Liver (tissue), 9 donors: Measurements from ENCODE around the gene RGS1. TPM values are rescaled to one million over a fixed set of nuclear protein-coding genes. Genes with fewer than 3 reads are reported as not detected.

Source experiments
- DNase-seq: peaks from one replicate; pipeline ENCODE4 v3.0.0-alpha.2; 2017; ENCODE audit warnings: low spot score
- H3K27ac ChIP-seq, 2 donors: one replicate each; pipeline ENCODE4 v1.7.0; 2013; ENCODE audit warnings: inconsistent platforms in 2 of 2, low read length in 2 of 2, control low read depth in 1 of 2, low read depth in 1 of 2, mild to moderate bottlenecking in 1 of 2
- H3K27me3 ChIP-seq, 4 donors: one replicate each; pipeline versions ENCODE4 v1.6.1 to v1.7.0; 2013; ENCODE audit warnings: low read length in 3 of 4, inconsistent platforms in 1 of 4, mild to moderate bottlenecking in 1 of 4, moderate library complexity in 1 of 4; ENCODE audit not compliant: control insufficient read depth in 4 of 4, insufficient read depth in 4 of 4
- H3K36me3 ChIP-seq, 4 donors: one replicate each; pipeline versions ENCODE4 v1.6.1 to v1.7.0; 2013; ENCODE audit warnings: low read length in 3 of 4, mild to moderate bottlenecking in 3 of 4, low read depth in 1 of 4, moderate library complexity in 1 of 4; ENCODE audit not compliant: control insufficient read depth in 4 of 4, insufficient read depth in 3 of 4
- H3K4me1 ChIP-seq, 4 donors: one replicate each; pipeline versions ENCODE4 v1.6.1 to v1.7.0; 2013; ENCODE audit warnings: low read length in 3 of 4, mild to moderate bottlenecking in 3 of 4, moderate library complexity in 1 of 4; ENCODE audit not compliant: control insufficient read depth in 4 of 4, insufficient read depth in 4 of 4
- H3K4me3 ChIP-seq, 3 donors: one replicate each; pipeline versions ENCODE4 v1.6.1 to v1.7.0; 2013; ENCODE audit warnings: low read length in 3 of 3, control low read depth in 1 of 3, low read depth in 1 of 3, mild to moderate bottlenecking in 1 of 3
- H3K9ac ChIP-seq, 2 donors: one replicate each; pipeline ENCODE4 v1.7.0; 2013; ENCODE audit warnings: low read length in 2 of 2, mild to moderate bottlenecking in 2 of 2, moderate library complexity in 2 of 2, control low read depth in 1 of 2, low read depth in 1 of 2
- H3K9me3 ChIP-seq, 4 donors: one replicate each; pipeline versions ENCODE4 v1.6.1 to v1.7.0; 2013; ENCODE audit warnings: low read length in 3 of 4; ENCODE audit not compliant: control insufficient read depth in 4 of 4
- EGR1 ChIP-seq, 2 donors: IDR thresholded peaks; 2 replicates each; pipeline ENCODE4 v1.6.1; 2016 to 2018; ENCODE audit warnings: antibody characterized with exemption in 2 of 2, low read depth in 2 of 2
- FOXA2 ChIP-seq: IDR thresholded peaks from 2 replicates; pipeline ENCODE4 v1.6.1; 2016; ENCODE audit warnings: antibody characterized with exemption
- HNF4G ChIP-seq: IDR thresholded peaks from 2 replicates; pipeline ENCODE4 v1.6.1; 2016; ENCODE audit warnings: antibody characterized with exemption
- JUND ChIP-seq, 2 donors: IDR thresholded peaks; 2 replicates each; pipeline ENCODE4 v1.6.1; 2016; ENCODE audit warnings: antibody characterized with exemption in 2 of 2
- NR2F2 ChIP-seq: IDR thresholded peaks from 2 replicates; pipeline ENCODE4 v1.6.1; 2016; ENCODE audit warnings: antibody characterized with exemption
- RAD21 ChIP-seq, 2 donors: IDR thresholded peaks; 2 replicates each; pipeline ENCODE4 v1.6.1; 2016; ENCODE audit warnings: antibody characterized with exemption in 2 of 2, mild to moderate bottlenecking in 2 of 2
- RXRA ChIP-seq, 2 donors: IDR thresholded peaks; 2 replicates each; pipeline ENCODE4 v1.6.1; 2017 to 2018; ENCODE audit warnings: antibody characterized with exemption in 2 of 2, mild to moderate bottlenecking in 1 of 2
- SP1 ChIP-seq: IDR thresholded peaks from 2 replicates; pipeline ENCODE4 v1.6.1; 2018; ENCODE audit warnings: antibody characterized with exemption, mild to moderate bottlenecking
- TAF1 ChIP-seq: conservative IDR thresholded peaks from 2 replicates; pipeline ENCODE4 v1.6.1; 2016; ENCODE audit warnings: antibody characterized with exemption, mild to moderate bottlenecking
- WGBS: extraction: QIAGEN DNeasy Blood & Tissue Kit; methylation state at CpG from one replicate; pipeline ENCODE4 v1.1.7; 2013; 5-methylcytosine and 5-hydroxymethylcytosine counted together
- polyA plus RNA-seq, 2 donors: library from polyadenylated mRNA; stranded (reverse) in 1 of 2; unstranded in 1 of 2; fragments of 200-250 nt in 1 of 2; fragments of >200 nt in 1 of 2; fragmentation: Nextera tagmentation in 1 of 2; extraction: Ambion mirVana in 1 of 2; gene quantifications; one replicate each; pipeline versions ENCODE4 v1.2.1 to v1.2.3, GENCODE V29; 2013 to 2015
- total RNA-seq, 2 donors: library from RNA; depleted of rRNA; stranded (reverse); fragments of >200 nt; gene quantifications; one replicate each; pipeline ENCODE4 v1.2.3, GENCODE V29; 2014
- TF ChIP-seq, protein P1 (sequence below): IDR thresholded peaks from 2 replicates; pipeline ENCODE4 v1.6.1; 2016; ENCODE audit warnings: antibody characterized with exemption
- TF ChIP-seq, protein P2 (sequence below): fragments of 150-350 bp; IDR thresholded peaks from 2 replicates; pipeline ENCODE4 v1.5.1; 2017; ENCODE audit warnings: improper control_type of control experiment, low read depth, low read length; ENCODE audit not compliant: missing input control
- TF ChIP-seq, protein P3 (sequence below): IDR thresholded peaks from 2 replicates; pipeline ENCODE4 v1.6.1; 2016; ENCODE audit warnings: antibody characterized with exemption
- TF ChIP-seq, protein P4 (sequence below): IDR thresholded peaks from 2 replicates; pipeline ENCODE4 v1.6.1; 2016; ENCODE audit warnings: antibody characterized with exemption
- donor health status: healthy.
- donor health status: healthy.
- donor health status: healthy.
- donor health status: healthy.
- donor health status: healthy.

The RGS1 gene
- total and polyA plus RNA-seq, 4 donors: 1.8 to 7.7 (median 6.0) TPM

DNA sequence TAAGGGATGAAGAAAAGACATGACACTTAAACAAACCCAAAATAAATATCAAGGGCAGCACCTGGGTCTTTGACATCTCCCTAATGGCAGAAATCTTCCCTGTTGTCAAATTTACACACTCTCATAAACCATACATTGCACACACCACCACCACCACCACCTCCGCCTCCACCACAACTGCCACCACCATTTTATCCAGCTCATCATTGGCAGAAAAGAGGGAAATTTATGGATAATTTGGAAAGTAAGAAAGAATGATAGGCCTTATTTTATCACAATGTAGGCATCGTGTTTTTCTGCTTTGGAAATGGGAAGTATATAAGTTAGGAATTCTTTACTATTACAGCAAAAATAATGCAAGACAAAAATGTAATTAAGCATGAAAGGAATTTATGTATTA lies 33.1 kb downstream of the RGS1 start:
- H3K9ac ChIP-seq: no peak overlapping the region
- H3K4me1 ChIP-seq: peaks cover 0 to 3% (median under 1%) of the 10 kb centered on the region in 4 donors
- no peaks in the 10 kb centered on the region for H3K36me3 ChIP-seq
- 94% methylated on average over 2 of the region's 2 CpGs for WGBS
- no peaks in the 10 kb centered on the region for H3K27me3 ChIP-seq
- H3K4me3 ChIP-seq: no peak overlapping the region
- no peak for DNase-seq
- TF ChIP-seq FOXA2 (no peak), JUND (IDR thresholded peaks at IDR 0.05) (no peak), HNF4G (no peak), EGR1 (IDR thresholded peaks at IDR 0.05; ENCODE audit: low read depth in 2 of 2) (no peak), TAF1 (no peak), SP1 (no peak)
- TF ChIP-seq, protein P1, sequence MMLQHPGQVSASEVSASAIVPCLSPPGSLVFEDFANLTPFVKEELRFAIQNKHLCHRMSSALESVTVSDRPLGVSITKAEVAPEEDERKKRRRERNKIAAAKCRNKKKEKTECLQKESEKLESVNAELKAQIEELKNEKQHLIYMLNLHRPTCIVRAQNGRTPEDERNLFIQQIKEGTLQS: no peak
- TF ChIP-seq, protein P2, sequence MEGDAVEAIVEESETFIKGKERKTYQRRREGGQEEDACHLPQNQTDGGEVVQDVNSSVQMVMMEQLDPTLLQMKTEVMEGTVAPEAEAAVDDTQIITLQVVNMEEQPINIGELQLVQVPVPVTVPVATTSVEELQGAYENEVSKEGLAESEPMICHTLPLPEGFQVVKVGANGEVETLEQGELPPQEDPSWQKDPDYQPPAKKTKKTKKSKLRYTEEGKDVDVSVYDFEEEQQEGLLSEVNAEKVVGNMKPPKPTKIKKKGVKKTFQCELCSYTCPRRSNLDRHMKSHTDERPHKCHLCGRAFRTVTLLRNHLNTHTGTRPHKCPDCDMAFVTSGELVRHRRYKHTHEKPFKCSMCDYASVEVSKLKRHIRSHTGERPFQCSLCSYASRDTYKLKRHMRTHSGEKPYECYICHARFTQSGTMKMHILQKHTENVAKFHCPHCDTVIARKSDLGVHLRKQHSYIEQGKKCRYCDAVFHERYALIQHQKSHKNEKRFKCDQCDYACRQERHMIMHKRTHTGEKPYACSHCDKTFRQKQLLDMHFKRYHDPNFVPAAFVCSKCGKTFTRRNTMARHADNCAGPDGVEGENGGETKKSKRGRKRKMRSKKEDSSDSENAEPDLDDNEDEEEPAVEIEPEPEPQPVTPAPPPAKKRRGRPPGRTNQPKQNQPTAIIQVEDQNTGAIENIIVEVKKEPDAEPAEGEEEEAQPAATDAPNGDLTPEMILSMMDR: no peak
- TF ChIP-seq, protein P3, sequence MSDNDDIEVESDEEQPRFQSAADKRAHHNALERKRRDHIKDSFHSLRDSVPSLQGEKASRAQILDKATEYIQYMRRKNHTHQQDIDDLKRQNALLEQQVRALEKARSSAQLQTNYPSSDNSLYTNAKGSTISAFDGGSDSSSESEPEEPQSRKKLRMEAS: no peak
- no peak overlapping the region for H3K27ac ChIP-seq
- H3K9me3 ChIP-seq: no peaks in the 10 kb centered on the region

DNA sequence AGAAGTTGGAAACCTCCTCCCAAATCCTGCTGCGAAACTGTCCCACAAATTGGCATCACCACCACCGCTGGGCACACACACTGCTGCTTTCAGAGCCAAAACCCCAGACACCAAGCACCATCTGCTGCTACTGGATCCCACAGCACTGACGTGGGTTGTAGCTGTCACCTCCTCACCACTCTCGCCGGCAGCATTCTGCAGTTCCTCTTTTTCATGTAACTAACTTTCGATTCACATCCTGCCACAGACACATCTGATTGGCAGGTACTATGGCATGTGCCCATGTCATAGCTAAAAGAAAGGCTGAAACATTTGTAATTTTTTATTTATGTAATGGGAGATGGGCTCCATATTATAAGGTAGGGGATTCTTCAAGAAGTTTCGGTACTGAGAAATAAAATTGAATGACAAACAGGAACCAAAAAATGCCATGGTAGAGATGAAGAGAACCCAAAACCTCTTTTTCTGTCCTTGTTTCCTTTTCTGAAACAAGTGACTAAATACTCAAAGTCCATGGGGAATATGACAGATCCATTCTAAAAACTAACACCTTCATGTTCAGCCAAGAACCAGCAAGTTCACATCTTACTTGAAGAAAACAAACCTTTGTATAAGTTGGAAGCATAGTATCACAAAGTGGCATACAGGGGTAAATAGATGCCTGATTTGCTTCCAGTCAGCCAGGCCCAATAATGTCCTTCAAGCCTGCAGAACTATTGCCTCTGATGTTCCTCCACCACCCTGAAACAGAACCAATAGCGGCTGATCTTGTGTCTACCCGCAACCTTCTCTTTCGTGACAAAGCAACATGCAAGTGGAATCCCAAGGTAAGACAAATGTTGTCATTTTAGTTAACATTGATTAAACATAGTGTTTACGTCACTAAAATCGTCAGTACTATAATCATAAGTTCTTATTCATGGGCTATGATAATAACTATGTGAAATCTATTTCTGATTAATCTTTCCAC lies 33.8 kb downstream of the RGS1 start:
- no peak overlapping the region for H3K4me3 ChIP-seq
- no peaks in the 10 kb centered on the region for H3K9me3 ChIP-seq
- TF ChIP-seq EGR1 (IDR thresholded peaks at IDR 0.05; ENCODE audit: low read depth in 2 of 2) (no peak), FOXA2 (no peak), NR2F2 (no peak)
- TF ChIP-seq, protein P1: no peak
- DNase-seq: no peak
- H3K9ac ChIP-seq: no peak overlapping the region
- H3K36me3 ChIP-seq: no peaks in the 10 kb centered on the region
- WGBS: 68% methylated on average over 12 of the region's 12 CpGs
- H3K27ac ChIP-seq: no peak overlapping the region
- H3K27me3 ChIP-seq: no peaks in the 10 kb centered on the region
- H3K4me1 ChIP-seq: peaks cover 0 to 3% (median 0%) of the 10 kb centered on the region in 4 donors

DNA sequence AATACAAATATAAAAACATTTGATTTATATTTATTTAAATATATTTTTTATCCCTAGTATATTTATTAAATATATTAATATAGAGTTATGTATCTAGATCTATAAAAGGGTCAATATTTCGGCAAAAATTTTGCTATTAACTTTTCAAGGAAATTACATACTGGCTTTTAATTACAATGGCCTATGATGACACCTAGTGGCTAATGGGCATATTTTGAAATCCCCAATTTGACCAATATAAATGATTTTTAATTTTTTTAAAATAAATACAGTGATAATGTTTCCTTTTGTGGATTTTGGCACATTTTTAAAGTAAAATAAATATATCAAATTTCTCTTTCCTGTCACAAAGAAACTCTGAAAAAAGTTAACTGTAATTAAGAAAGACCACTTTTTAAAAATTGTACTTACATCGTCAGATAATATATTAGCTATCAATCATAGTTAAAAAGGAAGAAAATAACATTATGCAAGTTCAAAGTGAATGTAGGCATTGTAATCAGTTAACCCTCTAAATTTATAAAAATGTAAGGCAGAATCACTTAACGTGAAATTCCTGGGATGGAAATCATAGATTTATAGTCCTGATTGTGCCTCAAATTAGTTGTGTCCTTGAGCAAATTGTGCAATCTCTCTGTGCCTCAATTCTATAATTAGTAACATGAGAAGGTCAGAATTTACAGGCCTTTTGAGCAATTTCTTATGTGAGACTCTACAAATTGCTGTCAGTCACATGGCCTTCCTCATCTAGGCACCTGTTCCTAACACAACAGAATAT lies 34.7 kb downstream of the RGS1 start:
- no peaks in the 10 kb centered on the region for H3K36me3 ChIP-seq
- no peak overlapping the region for H3K27ac ChIP-seq
- no peak overlapping the region for H3K4me3 ChIP-seq
- H3K4me1 ChIP-seq: peaks cover 0 to 3% (median 0%) of the 10 kb centered on the region in 4 donors
- TF ChIP-seq, protein P3: no peak
- TF ChIP-seq NR2F2 (no peak), RAD21 (IDR thresholded peaks at IDR 0.05) (peak; percentile 76 to 77), RXRA (IDR thresholded peaks at IDR 0.05) (no peak), SP1 (no peak)
- TF ChIP-seq, protein P2: peak; percentile 50
- TF ChIP-seq, protein P4, sequence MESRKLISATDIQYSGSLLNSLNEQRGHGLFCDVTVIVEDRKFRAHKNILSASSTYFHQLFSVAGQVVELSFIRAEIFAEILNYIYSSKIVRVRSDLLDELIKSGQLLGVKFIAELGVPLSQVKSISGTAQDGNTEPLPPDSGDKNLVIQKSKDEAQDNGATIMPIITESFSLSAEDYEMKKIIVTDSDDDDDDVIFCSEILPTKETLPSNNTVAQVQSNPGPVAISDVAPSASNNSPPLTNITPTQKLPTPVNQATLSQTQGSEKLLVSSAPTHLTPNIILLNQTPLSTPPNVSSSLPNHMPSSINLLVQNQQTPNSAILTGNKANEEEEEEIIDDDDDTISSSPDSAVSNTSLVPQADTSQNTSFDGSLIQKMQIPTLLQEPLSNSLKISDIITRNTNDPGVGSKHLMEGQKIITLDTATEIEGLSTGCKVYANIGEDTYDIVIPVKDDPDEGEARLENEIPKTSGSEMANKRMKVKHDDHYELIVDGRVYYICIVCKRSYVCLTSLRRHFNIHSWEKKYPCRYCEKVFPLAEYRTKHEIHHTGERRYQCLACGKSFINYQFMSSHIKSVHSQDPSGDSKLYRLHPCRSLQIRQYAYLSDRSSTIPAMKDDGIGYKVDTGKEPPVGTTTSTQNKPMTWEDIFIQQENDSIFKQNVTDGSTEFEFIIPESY: no peak
- 53% methylated on average over 3 of the region's 3 CpGs for WGBS
- DNase-seq: no peak
- H3K27me3 ChIP-seq: no peaks in the 10 kb centered on the region
- H3K9me3 ChIP-seq: no peaks in the 10 kb centered on the region
- no peak overlapping the region for H3K9ac ChIP-seq
